Right ventricle myocardium superior (tissue), 1 donor: ENCODE results near the gene FAM124A. TPM values are rescaled to one million over a fixed set of nuclear protein-coding genes. Genes with fewer than 3 reads are reported as not detected.
"Not testable (repeated sequence)": the region's sequence is repeated elsewhere in the genome, so short reads cannot be mapped to it uniquely, and the experiment has no call there.

Source experiments
- ATAC-seq: fragments of 200-7000 bp; cut with Tn5 transposase; one replicate; pipeline ENCODE4 v1.9.1; 2020; ENCODE audit warnings: mild to moderate bottlenecking; ENCODE audit not compliant: poor library complexity
- DNase-seq: peaks from one replicate; pipeline ENCODE4 v3.0.0-alpha.2; 2020
- intact Hi-C: fragments of 100-400 bp; cut with DNase I; formaldehyde crosslinking; loops from one replicate; pipeline ENCODE4 v1.11.2; 2022
- total RNA-seq: library from RNA; stranded (reverse); fragmentation: NEBNext Ultra II Directional; extraction: Animal tissue kit (Norgen Biotek cat#: 25700); gene quantifications from one replicate; pipeline ENCODE4 v1.2.1, GENCODE V29; 2021
- donor health status: DM: no; HTN: yes; CAD: no; lungs with severe emphysema.

Gene FAM124A
- total RNA-seq, 1 donor from 2014 or later: 12.2 TPM

- ATAC-seq (peak; percentile 63), DNase-seq (no peak)
- intact Hi-C loops: no loop called here
Observed at GRCh38 chr13:51258612-51259548, 36.7 kb downstream of the FAM124A start.

GRCh38 chr13:51260154-51260553 is 38.0 kb downstream of the FAM124A start:
- intact Hi-C loops: no loop called here
- no peak for DNase-seq
- ATAC-seq: peak; percentile 52

GRCh38 chr13:51261610-51262249 is 39.5 kb downstream of the FAM124A start:
- ATAC-seq (peak; percentile 56), DNase-seq (no peak)
- intact Hi-C loops: no loop called here

GRCh38 chr13:51262501-51263211 is 40.5 kb downstream of the FAM124A start:
- ATAC-seq: no peak
- DNase-seq: no peak
- intact Hi-C loops: no loop called here

- DNase-seq: no peak
- intact Hi-C loops: no loop called here
- ATAC-seq: peak; percentile 90
Observed at GRCh38 chr13:51266642-51267041, 44.4 kb downstream of the FAM124A start.

- DNase-seq: no peak
- ATAC-seq: peak; percentile 72
- intact Hi-C loops: no loop called here
Observed at GRCh38 chr13:51267622-51268021, 45.4 kb downstream of the FAM124A start.

GRCh38 chr13:51269039-51269438 is 46.8 kb downstream of the FAM124A start:
- intact Hi-C loops: no loop called here
- ATAC-seq: no peak
- DNase-seq: no peak

GRCh38 chr13:51270623-51271415 is 48.6 kb downstream of the FAM124A start:
- intact Hi-C loops: no loop called here
- no peak for DNase-seq
- no peak for ATAC-seq

- peak; percentile 21 for ATAC-seq
- no peak for DNase-seq
- intact Hi-C loops: no loop called here
Observed at GRCh38 chr13:51271528-51272085, 49.4 kb downstream of the FAM124A start.

- intact Hi-C loops: no loop called here
- ATAC-seq: peak; percentile 30
- no peak for DNase-seq
Observed at GRCh38 chr13:51275101-51275500, 52.9 kb downstream of the FAM124A start.

GRCh38 chr13:51276636-51277035 is 54.4 kb downstream of the FAM124A start:
- intact Hi-C loops: no loop called here
- ATAC-seq: peak; percentile 22
- no peak for DNase-seq

GRCh38 chr13:51277928-51278327 is 55.7 kb downstream of the FAM124A start:
- intact Hi-C loops: no loop called here
- no peak for ATAC-seq
- DNase-seq: no peak

GRCh38 chr13:51278426-51279130 is 56.4 kb downstream of the FAM124A start:
- DNase-seq: no peak
- intact Hi-C loops: no loop called here
- no peak for ATAC-seq

GRCh38 chr13:51280379-51280940 is 58.3 kb downstream of the FAM124A start:
- DNase-seq (no peak), ATAC-seq (no peak)
- intact Hi-C loops: loop anchor here (5.0 kb wide), 1 partner anchor 33 kb away; no protein-coding TSS in a partner anchor

GRCh38 chr13:51282322-51282721 is 60.1 kb downstream of the FAM124A start:
- ATAC-seq: peak; percentile 82
- peak; percentile 80 for DNase-seq
- intact Hi-C loops: loop anchor here (5.0 kb wide), 1 partner anchor 35 kb away; no protein-coding TSS in a partner anchor

GRCh38 chr13:51282923-51283322 is 60.7 kb downstream of the FAM124A start:
- peak; percentile 2 for ATAC-seq
- DNase-seq: not testable (repeated sequence)
- intact Hi-C loops: loop anchor here (5.0 kb wide), 1 partner anchor 36 kb away; no protein-coding TSS in a partner anchor

GRCh38 chr13:51283371-51283770 is 61.2 kb downstream of the FAM124A start:
- DNase-seq (no peak), ATAC-seq (no peak)
- intact Hi-C loops: loop anchor here (5.0 kb wide), 1 partner anchor 36 kb away; no protein-coding TSS in a partner anchor
